Stimulated activated CD4-positive, alpha-beta T cell treated with anti-CD3 and anti-CD28 coated beads, Interleukin-1b, Interleukin-23, amount 100 ng/mL, for 1 hour (primary cell): ENCODE results near the gene CDV3.

ENCODE experiments used
- DNase-seq, 2 donors: peaks; one replicate each; pipeline ENCODE4 v3.0.0-alpha.2; 2020; ENCODE audit warnings: low read depth in 2 of 2

The CDV3 gene

DNA sequence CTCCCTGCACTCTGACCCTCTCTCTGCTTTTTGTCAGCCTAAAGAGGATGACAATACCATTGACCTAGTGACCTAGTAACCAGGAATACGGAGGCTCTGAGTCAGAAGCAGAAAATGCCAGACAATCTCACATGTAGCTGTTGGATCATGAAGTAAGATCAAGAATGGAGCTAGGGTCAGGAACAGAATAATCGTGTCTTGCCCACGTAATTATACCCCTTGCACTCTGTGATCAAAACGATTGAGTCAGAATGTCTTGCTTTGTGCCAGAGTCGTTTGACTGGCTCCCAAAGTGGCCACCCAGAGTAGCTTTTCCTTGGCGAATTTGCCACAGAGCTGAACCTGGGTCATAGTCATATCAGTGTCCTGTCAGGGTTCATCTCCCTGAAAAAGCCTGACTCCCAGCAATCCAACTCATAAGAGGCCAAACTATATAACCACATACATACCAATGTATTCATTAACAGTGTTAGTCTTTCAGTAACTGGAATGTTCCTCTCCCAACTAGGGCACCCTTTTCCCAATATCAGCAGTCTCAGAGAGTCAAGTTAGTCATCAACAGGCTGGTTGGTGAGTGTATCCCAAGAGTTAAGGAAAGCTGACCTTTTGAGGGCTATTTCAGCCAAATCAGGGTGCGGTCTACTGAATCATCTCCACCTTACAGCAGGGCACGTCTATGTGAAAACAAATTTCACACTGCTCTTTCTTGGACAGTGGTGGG is 5.0 kb upstream of the CDV3 start:
- no peak for DNase-seq

DNA sequence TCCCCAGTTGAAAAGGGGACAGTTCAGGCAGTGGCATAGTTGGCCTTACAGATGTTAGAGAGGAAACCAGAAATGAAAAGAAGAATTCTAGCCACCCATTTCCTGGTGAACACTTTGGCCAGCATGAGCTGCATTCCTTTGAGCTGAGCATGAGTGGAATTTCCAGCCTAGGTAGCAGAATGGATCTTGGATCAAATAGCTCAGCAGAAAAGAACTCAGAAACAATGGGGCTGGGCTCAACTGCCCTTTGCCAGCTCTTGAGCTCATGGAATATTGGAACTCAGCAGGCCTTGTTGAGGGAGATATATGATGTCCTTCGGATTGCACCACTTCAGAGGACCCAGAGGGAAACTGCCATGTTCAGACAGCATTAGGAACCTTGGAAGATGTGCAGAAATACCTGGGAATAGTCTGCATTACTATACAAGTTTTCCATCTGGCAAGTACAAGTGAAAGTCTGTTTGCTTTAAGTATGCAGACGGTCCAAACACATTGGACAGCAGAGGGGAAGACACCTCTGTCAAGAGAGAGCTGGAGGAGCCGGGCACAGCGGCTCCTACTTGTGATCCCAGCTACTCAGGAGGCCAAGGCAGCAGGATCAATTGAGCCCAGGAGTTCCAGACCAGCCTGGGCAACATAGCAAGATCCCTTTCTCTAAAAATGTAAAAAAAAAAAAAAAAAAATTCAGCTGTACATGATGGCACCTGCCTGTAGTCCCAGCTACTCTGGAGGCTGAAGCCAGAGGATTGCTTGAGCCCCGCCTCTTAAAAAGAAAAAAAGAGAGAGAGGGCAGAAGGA is 3.1 kb upstream of the CDV3 start:
- DNase-seq = no peak

DNA sequence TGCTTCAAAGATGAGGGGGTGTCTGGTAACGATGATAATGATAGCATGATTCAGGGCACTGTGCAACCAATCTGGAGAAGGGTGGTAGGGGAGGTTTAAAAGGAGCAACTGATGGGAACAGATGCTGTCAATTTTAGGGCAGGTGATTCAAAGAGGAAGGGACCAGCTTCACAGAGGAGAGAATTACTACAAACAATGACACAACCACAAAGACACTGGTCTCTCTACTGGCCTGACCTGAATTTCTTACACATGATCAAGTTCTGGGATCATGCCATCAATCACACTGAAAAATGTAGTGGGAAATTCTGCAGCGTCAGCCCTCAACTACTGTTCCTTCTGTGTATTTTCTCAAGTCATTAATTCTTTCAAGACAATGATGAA is 2.6 kb upstream of the CDV3 start:
- DNase-seq = no peak

DNA sequence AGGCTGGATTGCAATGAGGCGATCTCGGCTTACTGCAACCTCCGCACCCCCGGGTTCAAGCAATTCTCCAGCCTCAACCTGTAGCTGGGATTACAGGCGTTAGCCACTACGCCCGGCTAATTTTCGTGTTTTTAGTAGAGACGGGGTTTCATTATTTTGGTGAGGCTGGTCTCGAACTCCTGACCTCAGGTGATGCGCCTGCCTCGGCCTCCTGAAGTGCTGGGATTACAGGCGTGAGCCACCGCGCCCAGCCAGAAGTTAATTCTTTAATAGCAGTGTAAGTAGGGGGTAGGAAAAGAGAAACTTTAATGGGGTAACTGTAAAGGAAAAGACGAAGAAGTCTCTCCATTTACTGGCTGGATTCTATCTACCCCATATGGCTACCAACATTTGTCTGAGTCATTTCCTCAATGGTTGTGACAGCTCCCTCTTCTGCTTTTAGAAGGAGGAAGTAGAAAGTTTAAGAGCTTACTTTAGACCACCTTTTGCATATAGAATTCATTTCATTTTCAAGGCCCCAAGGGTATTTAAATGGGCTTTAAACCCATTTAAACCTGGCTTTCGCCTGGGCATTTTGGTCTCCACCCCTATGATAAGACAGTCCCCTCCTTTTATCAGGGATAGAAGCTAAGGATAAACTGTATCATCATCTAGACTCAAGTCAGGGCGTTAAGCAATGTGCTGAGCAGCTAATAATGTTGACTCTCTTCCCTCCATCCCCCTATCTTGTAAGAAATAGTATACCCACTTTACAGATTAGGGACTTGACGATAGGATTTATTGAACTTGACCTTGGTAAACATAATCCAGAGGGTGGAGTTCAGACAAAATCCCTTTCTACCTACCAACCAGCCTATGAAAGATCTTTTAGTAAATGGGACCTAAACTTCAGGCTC is 1.1 kb upstream of the CDV3 start:
- no peak for DNase-seq

DNA sequence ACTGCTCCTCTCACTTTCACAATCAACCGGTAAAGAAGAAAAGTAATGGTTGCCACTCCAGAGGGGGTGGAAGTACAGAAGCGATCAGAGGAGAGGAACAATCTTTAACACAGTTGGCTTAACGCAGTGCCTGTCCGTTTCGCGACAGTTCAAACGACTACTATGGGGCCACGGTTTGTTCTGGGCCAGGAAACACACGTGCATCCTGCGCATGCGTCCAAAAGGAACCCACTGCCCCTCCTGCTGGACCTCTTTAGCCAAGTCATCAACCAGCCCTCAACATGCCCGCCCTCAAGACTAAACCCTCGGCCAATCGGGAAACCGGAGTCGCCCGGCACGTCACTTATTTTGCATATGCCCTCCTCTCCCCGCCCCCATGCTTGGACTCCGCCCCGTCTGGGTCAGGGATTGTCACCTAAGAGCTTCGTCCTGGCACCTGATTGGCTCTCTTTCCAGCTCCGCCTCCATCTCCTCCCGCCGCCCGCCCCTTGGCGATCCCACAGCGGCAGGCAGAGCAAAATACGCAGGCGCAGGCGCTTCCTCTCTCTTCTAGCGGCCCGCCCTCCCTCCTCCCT is 345 bp upstream of the CDV3 start:
- peak; percentile 99 to 100 for DNase-seq

DNA sequence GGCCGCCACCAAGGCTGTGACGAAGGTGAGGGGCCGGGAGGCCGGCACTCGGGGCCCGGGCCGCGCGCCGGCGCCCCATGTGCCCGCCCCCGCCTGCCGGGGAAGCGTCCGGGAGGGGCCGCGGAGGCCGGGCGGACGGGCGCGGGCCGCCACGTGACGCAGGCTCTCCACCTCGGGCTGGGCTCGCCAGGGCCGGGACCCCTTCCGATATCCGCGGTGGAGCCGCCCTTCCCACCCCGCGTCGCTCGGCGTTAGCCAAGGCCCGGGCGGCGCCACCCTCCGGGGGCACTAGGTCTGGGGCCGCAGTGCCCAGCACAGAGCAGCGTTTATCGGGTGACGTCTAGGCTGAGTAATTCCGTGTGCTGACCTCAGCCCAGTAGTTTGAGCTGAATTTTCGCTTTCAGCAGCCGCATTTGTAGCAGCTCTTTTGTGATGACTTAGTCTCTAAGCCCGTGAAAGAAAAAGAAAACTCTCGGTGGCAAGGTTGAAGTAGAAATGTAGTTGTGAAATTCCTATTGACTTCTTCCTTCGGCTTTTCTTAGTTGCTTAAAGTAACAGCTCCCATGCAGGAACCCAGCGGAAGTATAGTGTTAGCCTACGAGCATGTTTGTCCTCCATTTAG is 885 bp downstream of the CDV3 start:
- peak; percentile 29 to 31 for DNase-seq

DNA sequence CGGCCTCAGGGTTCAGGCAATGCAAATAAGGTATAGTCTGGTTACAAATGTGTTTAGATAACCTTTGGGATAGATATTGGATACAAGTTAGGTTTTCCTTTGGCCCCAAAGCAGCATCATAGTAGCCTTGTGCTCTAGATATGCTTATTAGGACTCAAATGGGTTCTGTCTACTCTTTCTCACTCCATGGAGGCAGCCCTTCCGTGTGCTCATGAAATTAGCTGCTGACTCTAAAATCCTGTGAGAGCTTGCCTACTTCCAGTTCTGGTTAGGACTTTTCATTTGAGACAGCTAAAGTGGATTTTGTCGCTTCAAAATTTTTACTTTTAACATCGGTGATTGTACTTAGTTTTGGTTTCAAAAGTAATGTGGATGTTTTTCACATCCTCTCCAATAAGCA is 1.6 kb downstream of the CDV3 start:
- no peak for DNase-seq

DNA sequence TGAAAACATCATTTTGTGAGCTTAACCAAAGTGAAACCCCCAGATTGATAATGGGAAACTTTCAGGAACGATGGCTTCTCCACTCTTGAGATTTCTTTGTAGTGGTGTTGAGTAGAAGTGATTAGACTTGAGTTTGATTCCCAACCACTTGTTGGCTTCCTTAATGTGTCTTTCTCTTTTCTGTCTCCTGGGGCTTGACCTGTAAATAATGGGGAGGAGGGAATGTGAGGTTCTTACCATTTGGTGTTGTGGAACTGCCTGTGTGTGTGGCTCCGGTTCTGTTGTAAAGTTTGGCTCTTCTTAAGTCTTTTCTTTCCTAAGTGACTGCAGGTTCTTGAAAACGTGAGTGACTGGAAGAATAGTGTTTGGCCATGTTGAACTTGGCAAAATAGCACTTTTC is 2.7 kb downstream of the CDV3 start:
- DNase-seq = no peak

DNA sequence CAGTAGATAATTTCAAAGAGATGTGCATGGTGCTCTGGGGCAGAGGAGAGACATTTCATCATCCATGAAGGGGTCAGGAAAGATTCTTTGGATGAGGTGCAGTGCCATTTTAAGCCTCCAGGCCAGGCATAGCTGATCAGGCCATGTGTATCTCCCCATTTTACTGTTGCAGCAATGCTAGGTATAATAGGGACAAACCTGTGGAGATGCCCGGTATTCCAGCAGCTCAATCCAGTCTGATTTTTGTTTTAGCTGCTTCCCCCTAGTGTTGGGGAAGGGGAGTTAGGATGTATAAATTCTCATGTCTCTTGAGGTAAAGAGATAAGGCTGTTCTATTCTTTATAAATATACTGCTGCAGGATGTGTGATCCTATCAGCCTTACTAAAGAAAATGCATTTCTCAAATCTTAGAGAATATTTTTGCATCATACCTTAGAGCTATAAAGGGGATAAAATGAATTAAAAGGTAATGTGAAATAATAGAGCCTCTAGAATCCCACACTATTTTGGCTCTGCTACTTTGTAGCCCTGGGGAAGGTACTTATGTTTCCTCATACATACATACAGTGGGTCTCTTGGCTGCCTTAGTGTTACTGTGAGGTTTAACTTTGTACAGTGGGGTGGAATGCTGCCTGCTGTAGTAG is 5.2 kb downstream of the CDV3 start:
- DNase-seq = no peak

DNA sequence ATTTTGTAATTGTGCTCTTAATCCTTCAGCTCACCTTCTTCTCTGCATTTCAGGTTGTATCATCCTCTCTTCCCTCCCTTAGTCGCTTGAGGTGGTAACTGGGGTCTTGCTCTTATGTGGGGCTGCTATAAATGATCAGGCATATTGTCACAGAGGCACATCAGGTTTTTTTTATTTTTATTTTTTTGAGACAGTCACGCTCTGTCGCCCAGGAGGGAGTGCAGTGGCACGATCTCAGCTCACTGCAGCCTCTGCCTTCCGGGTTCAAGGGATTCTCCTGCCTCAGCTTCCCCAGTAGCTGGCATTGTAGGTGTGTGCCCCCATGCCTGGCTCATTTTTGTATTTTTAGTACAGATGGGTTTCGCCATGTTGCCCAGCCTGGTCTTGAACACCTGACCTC is 9.9 kb downstream of the CDV3 start:
- no peak for DNase-seq

DNA sequence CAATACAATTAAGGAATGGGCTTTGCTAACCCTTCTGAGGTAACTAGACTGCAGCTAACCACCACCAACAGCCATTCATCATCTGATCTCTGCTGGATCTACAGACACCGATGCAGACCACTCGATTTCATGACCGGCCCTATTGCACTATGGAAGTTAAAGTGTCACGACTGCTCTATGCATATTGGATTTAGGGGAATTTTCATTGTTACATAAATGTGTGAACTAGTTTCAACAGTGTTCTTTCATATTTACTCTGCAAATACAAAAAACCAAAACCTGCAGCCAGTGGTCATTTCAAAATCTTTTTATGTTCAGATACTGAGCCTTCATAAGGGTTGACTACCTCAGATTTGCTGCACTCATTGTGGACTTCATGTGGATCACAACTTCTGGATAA is 14.5 kb downstream of the CDV3 start:
- DNase-seq = no peak

DNA sequence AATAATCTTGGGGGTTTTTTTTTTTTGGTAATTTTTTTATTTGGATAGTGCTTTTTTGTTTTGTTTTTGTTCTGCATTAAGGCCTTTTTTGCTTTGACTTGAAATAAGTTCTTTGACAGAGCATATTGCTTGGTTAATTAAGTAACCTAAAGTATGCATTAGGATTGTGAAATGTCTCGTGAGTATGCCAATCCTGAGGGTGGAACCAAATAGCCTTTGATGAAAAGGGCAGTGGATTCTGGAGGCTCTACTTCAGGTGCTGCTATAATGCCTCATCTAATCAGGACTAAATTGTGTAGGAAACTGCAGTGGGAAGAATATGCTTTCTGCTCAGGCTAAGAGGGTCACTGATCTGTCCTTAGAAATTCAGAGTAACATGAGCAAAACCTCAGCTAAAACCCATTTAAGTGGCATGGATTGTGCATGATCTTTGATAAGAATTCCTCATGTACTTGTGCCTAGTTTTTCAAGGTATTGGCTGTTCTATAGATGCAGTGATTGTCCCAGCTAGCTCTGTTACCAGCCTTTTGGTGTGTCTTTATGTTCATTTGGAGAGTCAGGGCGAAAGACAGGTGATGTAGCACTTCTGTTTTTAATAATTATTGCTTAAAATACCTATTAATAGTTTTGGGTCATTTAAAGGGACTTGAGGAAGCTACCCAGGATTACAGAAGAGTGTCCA is 15.4 kb downstream of the CDV3 start:
- DNase-seq = no peak

DNA sequence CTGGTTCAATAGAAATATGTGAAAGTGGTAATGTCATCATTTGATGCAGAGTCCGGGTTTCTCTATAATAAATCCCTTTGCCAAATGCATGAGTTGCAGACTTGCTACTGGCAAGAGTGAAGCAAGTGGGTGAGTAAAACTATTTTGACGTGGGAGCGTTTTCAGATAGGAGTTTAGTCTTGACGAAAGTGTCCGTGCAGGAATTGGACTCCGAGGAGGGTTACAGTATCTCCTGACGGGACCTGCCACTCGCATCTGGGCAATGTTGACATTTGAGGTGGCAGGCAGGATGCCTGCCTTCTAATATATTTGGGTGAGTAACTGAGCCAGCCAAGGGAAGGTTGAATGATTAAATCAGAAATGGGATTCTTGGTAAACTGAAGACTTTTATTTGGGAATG is 16.0 kb downstream of the CDV3 start:
- DNase-seq = no peak

DNA sequence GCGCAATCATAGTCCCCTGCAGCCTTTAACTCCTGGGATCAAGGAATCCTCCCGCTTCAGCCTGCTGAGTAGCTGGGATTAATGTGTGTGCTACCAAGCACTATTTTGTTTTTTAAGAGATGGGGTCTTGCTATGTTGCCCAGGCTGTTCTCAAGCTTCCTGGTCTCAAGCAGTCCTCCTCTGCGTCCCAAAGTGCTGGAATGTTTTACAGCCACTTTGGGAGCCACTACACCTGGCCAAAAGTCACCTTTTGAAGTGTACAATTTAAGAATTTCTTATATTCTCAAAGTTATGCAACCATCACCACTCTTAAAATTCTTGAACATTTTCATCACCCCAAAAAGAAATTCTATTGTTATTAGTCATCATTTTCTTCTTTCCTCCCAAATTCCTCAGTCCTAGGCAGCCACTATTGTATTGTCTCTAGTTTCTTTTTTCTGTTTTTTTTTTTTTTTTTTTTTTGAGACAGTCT is 17.8 kb downstream of the CDV3 start:
- DNase-seq = no peak

DNA sequence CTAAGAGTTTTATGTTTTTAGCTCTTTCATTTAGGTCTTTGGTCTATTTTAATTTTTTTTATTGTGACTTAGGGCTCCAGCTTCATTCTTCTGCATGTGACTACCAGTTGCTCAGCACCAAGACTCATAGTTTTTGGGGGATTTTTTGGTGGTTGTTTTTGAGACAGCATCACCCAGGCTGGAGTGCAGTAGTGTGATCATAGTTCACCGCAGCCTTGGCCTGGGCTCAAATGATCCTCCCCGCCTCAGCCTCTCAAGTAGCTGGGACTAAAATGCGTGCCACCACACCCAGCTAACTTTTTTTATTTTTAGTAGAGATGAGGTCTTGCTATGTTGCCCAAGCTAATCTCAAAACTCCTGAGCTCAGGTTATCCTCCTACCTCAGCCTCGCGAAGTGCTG is 19.4 kb downstream of the CDV3 start:
- DNase-seq = no peak

DNA sequence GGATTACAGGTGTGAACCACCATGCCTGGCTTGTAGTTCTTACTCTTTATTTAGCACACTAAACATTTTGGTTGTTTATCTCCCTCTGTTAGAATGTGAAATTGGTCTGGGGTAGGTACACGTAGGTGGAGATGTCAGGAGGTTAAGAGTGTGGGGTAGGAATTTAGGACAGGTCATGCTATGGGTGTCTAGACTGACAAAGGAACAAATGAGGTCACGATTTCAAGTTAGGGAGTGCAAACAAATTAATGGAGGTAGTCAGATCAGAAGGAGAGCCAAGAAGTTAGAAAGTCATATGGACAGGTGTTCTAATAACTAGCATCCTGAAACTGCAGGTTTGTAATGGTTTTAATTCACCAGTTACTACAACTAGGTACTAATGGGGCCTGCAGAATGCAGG is 19.8 kb downstream of the CDV3 start:
- no peak for DNase-seq

DNA sequence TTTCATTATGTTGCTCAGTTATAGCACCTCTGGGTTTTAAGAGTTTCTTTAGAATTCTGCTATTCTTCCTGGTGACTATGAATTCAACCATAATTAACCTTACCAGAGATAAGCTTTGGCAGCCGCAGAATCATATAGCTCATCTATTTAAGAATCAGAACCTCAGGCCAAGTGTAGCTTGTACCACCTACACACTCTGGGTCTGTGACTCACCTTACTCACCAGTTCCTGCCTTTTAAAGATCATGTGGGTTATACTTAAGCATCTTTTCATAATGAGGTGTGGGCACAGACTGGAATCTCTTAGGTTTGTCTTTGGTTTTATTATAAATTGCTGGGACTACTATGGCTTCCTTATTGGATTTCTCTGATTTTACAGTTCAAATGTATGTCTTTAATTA is 21.9 kb downstream of the CDV3 start:
- DNase-seq = no peak

DNA sequence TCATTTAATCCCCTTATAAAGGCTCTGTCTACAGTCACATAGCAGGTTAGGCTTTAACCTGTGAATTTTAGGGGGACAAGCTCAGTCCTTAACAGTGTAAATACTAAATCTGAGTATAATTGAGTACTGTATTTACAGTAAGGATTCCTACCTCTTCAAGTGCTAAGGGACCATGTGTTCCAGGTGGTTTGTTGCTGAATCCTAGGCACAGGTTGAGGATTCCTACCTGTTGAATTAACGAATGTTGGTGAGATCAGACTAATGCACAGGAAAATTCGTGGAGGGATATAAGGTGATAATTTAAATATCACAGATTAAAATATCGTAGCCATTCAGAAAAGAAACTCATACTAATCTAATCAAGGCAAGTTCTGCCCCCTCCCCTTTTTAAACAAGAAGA is 24.9 kb downstream of the CDV3 start:
- no peak for DNase-seq

DNA sequence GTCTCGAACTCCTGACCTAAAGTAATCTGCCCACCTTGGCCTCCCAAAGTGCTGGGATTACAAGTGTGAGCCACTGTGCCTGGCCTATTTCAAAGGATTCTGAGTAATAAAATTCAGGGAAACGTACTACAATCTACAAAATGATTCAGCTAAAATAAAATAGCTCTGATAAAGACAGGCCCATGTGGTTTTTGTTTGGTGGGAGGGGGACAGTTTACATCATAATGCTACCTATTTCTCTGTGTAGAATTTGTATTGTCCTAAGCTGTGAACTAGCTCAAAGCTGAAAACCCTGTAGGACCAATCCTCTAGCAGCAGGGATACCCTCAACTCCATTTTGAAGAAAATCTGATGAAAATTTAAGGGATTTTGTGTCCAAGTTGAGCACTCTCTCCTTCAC is 25.8 kb downstream of the CDV3 start:
- DNase-seq = no peak

DNA sequence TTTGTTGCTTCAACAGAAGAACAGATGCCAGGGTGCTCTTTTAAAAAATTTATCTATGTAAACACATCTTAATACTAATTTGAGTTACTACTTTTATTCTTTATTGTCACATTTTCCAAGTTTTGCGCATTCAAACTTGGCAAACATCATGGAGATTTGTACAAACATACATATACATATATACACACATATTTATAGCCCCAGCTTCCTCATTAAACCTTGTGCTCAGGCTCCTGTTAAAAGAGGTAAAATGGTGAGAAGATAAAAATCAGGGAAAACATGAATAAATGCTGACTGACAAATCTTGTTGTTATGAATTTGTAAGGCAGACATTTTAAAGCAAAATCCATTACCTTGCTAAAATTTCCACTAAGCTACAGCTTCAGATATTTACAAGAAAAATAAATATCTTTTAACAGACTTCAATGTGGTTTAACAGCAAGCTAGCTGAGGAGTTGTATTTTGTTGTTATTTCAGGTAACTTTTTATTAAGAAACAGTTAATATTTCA is 27.1 kb downstream of the CDV3 start:
- no peak for DNase-seq
